Esophagus (tissue), 2 donors: ENCODE measurements around the gene PCNX2. TPM values are rescaled to one million over a fixed set of nuclear protein-coding genes. Genes with fewer than 3 reads are reported as not detected.
A peak's percentile ranks its signal among the peaks of the same experiment; 100 is the strongest.

Source experiments
- H3K27ac ChIP-seq, 2 donors: one replicate each; pipeline ENCODE4 v1.5.1; 2013; ENCODE audit warnings: low read depth in 2 of 2, mild to moderate bottlenecking in 2 of 2, inconsistent platforms in 1 of 2, low read length in 1 of 2, moderate library complexity in 1 of 2
- H3K27me3 ChIP-seq, 2 donors: one replicate each; pipeline ENCODE4 v1.6.1; 2013; ENCODE audit warnings: low read length in 2 of 2, control low read depth in 1 of 2, mild to moderate bottlenecking in 1 of 2; ENCODE audit not compliant: insufficient read depth in 2 of 2, control insufficient read depth in 1 of 2
- H3K36me3 ChIP-seq, 2 donors: one replicate each; pipeline ENCODE4 v1.6.1; 2013; ENCODE audit warnings: low read length in 1 of 2; ENCODE audit not compliant: control insufficient read depth in 2 of 2, insufficient read depth in 2 of 2
- H3K4me1 ChIP-seq, 2 donors: one replicate each; pipeline ENCODE4 v1.6.1; 2013; ENCODE audit warnings: low read length in 1 of 2; ENCODE audit not compliant: control insufficient read depth in 2 of 2, insufficient read depth in 2 of 2
- H3K4me3 ChIP-seq, 2 donors: one replicate each; pipeline ENCODE4 v1.5.1; 2013; ENCODE audit warnings: low read length in 2 of 2, mild to moderate bottlenecking in 2 of 2, low read depth in 1 of 2, moderate library complexity in 1 of 2
- H3K9me3 ChIP-seq, 2 donors: one replicate each; pipeline ENCODE4 v1.6.1; 2013; ENCODE audit warnings: mild to moderate bottlenecking in 2 of 2, low read depth in 1 of 2, low read length in 1 of 2, moderate library complexity in 1 of 2; ENCODE audit not compliant: control insufficient read depth in 2 of 2, insufficient read depth in 1 of 2
- WGBS, 2 donors: extraction: QIAGEN DNeasy Blood & Tissue Kit; methylation state at CpG; one replicate each; pipeline ENCODE4 v1.1.7; 2013; 5-methylcytosine and 5-hydroxymethylcytosine counted together
- polyA plus RNA-seq, 2 donors: library from polyadenylated mRNA; stranded (reverse); fragments of 200-250 nt; gene quantifications; one replicate each; pipeline ENCODE4 v1.2.3, GENCODE V29; 2013
- donor health status: healthy with polysubstance abuse.
- donor health status: Bipolar disorder and iron deficiency.

PCNX2 gene
- polyA plus RNA-seq, 2 donors: 3.2 to 4.3 TPM

DNA sequence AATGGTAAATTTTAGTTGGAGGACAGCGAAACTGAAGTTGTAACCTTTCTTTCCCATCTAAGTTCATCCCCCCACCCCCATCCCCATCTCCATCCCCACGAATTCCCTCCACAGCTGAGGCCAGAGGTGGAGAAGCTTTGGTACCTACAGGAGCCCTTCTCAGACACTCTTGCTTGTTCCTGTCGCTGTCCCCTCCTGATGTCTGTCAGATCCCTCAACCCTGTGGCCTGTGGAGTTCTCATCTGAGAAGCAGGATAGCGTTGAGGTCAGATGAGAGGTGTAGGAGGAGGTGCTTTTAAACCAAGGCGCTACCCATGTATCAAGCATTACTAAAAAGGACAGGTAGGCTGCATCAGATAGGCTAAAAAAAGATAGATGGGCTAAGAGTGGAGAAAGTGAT is 344.3 kb downstream of the PCNX2 start:
- peaks cover 0 to 4% of the 10 kb centered on the region in 2 donors for H3K4me1 ChIP-seq
- H3K36me3 ChIP-seq: peaks cover 0 to 3% of the 10 kb centered on the region in 2 donors
- no peaks in the 10 kb centered on the region for H3K9me3 ChIP-seq
- no peaks in the 10 kb centered on the region for H3K27me3 ChIP-seq
- H3K27ac ChIP-seq: no peak overlapping the region
- H3K4me3 ChIP-seq: peak overlapping the region; percentile 85
- WGBS, 2 donors: 15 to 18% methylated on average over 5 of the region's 5 CpGs

- Histone ChIP-seq H3K27ac (peak within 1 kb of the TSS; percentile 68 to 78), H3K9me3 (no peaks in the 10 kb centered on the region), H3K4me3 (peak within 1 kb of the TSS; percentile 85), H3K27me3 (no peaks in the 10 kb centered on the region), H3K4me1 (peaks cover 0 to 4% of the 10 kb centered on the region in 2 donors), H3K36me3 (no peaks in the 10 kb centered on the region)
- 0 to 1% methylated on average over 56 of the region's 56 CpGs for WGBS, 2 donors
These were observed 345.0 kb downstream of the PCNX2 start, which contains the start of gene NTPCR for GRCh38 chr1:232950197-232951176. Gene NTPCR, plus strand, starts transcription at chr1:232950611. Its CDS starts 100 bp downstream, at chr1:232950711.

- Histone ChIP-seq H3K36me3 (no peaks in the 10 kb centered on the region), H3K9me3 (no peaks in the 10 kb centered on the region), H3K27ac (peak overlapping the region; percentile 57 to 78), H3K27me3 (no peaks in the 10 kb centered on the region), H3K4me1 (peaks cover 0 to 4% of the 10 kb centered on the region in 2 donors), H3K4me3 (peak overlapping the region; percentile 85)
- WGBS, 2 donors: 84% methylated on average over 5 of the region's 5 CpGs
These were observed 345.8 kb downstream of the PCNX2 start for GRCh38 chr1:232949636-232950196.

DNA sequence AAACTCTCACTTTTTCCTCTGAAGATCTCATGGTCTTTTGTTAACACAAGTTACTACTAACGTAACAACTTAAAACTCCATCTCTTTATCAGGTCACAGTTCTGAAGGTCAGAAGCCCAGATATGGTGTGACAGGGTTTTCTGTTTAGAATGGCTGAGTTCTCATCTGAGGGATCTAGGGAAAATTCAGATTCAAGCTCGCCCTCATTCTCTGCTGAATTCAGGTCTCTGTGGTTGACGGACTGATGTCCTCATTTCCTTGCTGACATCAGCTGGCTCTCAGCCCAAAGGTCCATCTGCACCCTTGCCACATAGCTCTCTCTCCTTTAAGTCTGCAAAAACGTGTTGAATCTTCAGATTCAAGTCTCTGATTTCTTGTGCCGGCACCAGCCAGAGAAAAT is 351.2 kb downstream of the PCNX2 start:
- 77 to 78% methylated on average over 5 of the region's 5 CpGs for WGBS, 2 donors
- Histone ChIP-seq H3K4me3 (no peak overlapping the region), H3K4me1 (no peaks in the 10 kb centered on the region), H3K27ac (no peak overlapping the region), H3K27me3 (no peaks in the 10 kb centered on the region), H3K9me3 (no peaks in the 10 kb centered on the region), H3K36me3 (no peaks in the 10 kb centered on the region)

DNA sequence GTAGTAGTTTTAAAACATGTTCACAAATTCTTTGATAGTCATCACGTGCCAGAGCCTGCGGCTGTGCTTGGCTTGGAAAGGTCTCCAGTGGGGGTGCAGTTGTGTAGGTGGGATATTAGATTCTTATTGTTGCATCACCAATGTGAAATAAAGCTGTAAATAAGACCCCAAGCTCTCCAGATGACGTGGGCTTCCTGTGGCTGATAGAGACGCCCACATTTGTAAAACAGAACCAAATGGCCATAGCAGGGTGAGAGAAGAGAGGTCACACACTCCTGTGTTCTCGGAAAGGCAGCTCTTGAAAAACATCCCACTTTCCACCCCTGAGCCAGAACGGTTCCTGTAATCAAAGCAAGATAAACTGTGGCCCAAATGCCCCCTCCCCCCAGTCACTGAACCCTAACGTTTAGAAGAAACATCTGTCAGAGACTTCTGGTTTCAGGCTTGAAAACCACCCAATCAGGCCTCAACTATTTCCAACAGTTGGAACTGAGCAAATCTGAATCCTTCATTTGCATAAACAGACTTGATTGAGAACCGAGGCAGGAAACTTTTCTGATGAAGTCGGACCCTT is 351.8 kb downstream of the PCNX2 start:
- Histone ChIP-seq H3K27ac (no peak overlapping the region), H3K36me3 (no peaks in the 10 kb centered on the region), H3K4me3 (no peak overlapping the region), H3K27me3 (no peaks in the 10 kb centered on the region), H3K4me1 (no peaks in the 10 kb centered on the region), H3K9me3 (no peaks in the 10 kb centered on the region)
- WGBS, 2 donors: 49 to 56% methylated on average over 9 of the region's 9 CpGs

DNA sequence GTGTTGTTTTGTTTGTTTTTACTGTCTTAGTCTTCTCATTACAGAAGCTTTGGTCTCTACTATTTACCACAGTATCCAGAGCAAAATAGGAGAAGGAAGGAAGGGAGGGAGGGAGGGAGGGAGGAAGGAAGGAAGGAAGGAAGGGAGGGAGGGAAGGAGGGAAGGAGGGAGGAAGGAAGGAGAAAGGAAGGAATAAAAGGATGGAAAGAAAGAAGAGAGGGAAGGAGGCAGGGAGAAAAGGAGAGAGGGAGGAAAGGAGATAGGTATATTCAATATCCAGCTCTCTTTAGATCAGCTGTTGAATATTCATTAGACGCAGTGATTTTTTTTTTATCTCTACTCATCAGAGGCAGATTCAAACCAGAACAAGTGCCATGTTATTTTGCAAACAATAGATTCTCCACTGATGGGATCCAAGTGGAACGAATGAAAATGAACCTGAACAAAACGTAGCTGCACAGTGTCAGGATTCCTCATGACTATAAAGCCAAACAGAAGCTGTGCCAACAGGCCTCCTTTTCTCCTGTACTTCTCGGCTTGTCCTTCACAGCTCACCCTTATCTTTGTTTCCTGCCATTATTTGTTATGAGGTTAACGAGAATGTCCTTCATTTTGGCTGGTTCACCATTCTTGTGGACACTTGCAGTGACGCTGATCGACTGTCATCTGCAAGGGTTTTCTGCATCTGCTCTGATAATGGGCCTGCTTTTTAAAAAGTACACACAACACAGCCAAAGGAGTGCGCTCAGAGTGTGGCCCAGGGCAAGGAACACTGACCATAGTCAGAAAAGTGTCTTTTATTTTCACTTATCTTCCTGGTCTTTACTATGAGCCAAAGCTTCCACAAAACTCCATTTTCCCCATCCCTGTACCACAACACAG is 352.9 kb downstream of the PCNX2 start:
- WGBS, 2 donors: 85% methylated on average over 8 of the region's 8 CpGs
- Histone ChIP-seq H3K9me3 (no peaks in the 10 kb centered on the region), H3K36me3 (no peaks in the 10 kb centered on the region), H3K27ac (no peak overlapping the region), H3K27me3 (no peaks in the 10 kb centered on the region), H3K4me1 (no peaks in the 10 kb centered on the region), H3K4me3 (no peak overlapping the region)

DNA sequence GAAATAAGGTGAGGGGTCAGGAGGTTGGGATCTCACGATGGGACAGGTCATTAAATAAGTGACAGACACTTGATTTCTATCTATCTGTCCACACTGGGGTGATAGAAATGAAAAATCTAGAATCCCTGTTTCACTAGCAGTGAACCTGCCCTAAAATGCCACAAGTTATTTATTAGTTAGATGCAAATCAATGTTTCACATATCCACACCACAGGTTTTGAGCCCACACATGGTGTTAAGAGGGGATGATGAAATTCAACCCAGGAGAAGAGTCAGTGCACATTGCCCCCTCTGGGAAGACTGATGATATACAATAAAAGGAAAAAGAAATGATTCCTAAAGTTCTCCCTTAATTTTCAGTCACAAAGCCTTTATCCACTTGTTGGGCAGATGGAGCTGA is 355.3 kb downstream of the PCNX2 start:
- Histone ChIP-seq H3K4me1 (no peaks in the 10 kb centered on the region), H3K27me3 (peaks cover 0 to 2% of the 10 kb centered on the region in 2 donors)
- WGBS, 2 donors: 72 to 78% methylated on average over 1 of the region's 1 CpG

DNA sequence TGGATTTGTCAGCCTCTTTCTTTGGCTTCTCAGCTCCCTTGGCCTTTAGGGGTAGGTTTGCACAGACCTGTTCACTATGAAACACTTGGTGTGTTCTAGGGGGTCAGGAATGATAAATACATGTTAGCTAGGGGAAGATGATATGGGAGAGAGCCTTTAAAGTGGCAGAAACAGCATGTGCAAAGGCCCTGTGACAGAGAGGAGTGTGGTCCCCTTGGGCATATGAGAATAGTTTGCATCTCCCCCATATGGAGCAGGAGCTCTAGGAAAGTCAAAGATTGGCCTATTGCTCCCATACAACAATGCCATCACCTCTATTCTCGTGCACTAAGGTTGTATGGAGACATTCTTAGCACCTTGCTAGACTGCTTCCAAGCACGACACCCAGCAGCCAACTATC is 355.8 kb downstream of the PCNX2 start:
- H3K4me3 ChIP-seq: no peak overlapping the region
- H3K4me1 ChIP-seq: no peaks in the 10 kb centered on the region
- no peaks in the 10 kb centered on the region for H3K36me3 ChIP-seq
- H3K9me3 ChIP-seq: no peaks in the 10 kb centered on the region
- 82 to 88% methylated on average over 2 of the region's 2 CpGs for WGBS, 2 donors
- H3K27ac ChIP-seq: no peak overlapping the region
- peaks cover 0 to 2% of the 10 kb centered on the region in 2 donors for H3K27me3 ChIP-seq

More for the DNA sequence above, 355.3 kb downstream of the PCNX2 start:
- Histone ChIP-seq H3K4me3 (no peak overlapping the region), H3K36me3 (no peaks in the 10 kb centered on the region), H3K9me3 (no peaks in the 10 kb centered on the region), H3K27ac (no peak overlapping the region)

DNA sequence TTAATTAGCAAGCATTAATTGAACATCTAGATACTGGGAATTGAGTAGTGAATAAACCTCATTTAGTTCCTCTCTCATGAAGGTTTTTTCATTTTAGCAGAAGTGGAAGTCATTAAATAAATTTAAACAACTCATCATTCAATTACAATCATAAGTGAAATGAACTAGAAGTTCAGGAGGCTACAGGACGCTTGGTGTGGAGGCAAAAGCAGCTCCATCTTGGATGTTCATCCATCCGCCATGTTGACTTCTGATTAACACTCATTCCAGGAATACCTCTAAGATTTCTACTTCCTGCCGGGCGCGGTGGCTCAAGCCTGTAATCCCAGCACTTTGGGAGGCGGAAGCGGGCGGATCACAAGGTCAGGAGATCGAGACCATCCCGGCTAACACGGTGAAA is 356.6 kb downstream of the PCNX2 start:
- Histone ChIP-seq H3K27ac (no peak overlapping the region), H3K4me3 (no peak overlapping the region), H3K9me3 (no peaks in the 10 kb centered on the region), H3K36me3 (no peaks in the 10 kb centered on the region), H3K4me1 (no peaks in the 10 kb centered on the region), H3K27me3 (peaks cover 0 to 2% of the 10 kb centered on the region in 2 donors)
- 97 to 98% methylated on average over 11 of the region's 11 CpGs for whole genome bisulfite sequencing, 2 donors
